ENCODE results near the gene MAP3K3.

DNA sequence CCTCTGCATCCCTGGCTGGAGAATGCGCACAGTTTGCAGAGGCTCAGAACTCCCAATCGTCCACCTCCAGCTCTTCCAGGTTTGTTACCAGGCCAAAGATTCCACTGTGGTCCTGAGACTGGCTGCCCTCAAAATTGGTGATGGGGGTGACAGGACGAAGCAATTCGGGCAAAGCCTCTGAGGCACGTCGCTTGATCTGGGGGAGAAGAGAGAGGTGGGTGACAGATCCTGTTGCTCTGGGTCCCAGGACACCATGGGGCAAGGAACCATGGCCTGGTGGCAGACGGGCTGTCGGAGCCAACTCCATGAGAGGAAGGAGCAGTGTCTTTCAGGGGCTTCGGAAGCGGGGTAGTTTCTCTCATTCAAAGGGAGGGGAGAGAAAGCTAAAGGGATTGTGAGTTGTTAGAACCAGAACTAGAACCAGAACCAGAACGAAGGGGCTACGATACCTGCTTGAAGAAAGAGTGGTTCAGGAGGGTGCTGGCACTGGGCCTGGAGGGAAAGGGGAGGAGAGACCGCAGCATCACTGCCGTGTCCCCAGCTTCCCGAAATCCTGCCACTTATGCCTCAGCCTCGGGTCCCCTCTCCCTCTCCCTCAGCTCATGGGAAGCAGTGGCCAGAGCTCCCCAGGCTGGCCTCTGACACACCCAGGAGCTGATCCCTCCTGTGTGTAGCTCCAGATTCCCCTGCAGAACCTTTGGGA is 81.5 kb downstream of the MAP3K3 start:
- TF ChIP-seq CTCF (IDR thresholded peaks at IDR 0.05; ENCODE audit: low read depth, low read length) (no peak), MYC (IDR thresholded peaks at IDR 0.05; ENCODE audit: low read depth, low read length) (no peak), POLR2A (IDR thresholded peaks at IDR 0.05; ENCODE audit: extremely low read depth, insufficient read length) (no peak), MAX (IDR thresholded peaks at IDR 0.05; ENCODE audit: low read depth, low read length) (no peak)
